Effector CD8-positive, alpha-beta T cell (primary cell): ENCODE measurements around the gene FAAP100.

Experiments used
- DNase-seq: peaks from one replicate; lab custom pipeline; 2025; lab: John Stamatoyannopoulos, UW

The FAAP100 gene

DNA sequence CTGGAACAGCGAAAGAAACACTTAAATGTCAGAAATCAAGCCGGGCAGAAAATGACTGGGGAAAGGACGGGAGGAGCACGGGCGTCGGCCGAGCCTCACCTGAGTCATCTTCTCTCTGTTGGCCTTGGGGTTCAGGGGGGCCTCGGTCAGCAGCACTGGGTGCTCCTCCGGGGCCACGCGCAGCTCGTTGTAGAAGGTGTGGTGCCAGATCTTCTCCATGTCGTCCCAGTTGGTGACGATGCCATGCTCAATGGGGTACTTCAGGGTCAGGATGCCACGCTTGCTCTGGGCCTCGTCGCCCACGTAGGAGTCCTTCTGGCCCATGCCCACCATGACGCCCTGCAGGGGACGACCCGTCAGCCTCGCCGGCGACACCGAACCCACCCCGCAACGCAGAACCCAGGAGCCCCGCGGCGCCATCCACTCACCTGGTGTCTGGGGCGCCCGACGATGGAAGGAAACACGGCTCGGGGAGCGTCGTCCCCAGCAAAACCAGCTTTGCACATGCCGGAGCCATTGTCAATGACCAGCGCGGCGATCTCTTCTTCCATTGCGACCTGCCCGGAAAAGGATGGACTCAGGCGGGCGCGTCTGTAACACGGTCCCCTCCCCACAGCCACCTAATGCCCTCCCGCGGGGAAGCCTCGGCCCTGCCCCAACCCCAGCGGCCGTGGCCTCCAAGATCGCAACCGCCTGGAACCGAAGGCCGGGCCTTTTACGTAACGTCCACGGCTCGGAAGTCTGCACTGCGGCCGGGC lies 40.2 kb downstream of the FAAP100 start:
- no peak for DNase-seq

GRCh38 chr17:81511554-81511803 lies 40.7 kb downstream of the FAAP100 start:
- DNase-seq, result no peak

GRCh38 chr17:81510785-81511553 lies 41.2 kb downstream of the FAAP100 start:
- DNase-seq, result peak; percentile 16

DNA sequence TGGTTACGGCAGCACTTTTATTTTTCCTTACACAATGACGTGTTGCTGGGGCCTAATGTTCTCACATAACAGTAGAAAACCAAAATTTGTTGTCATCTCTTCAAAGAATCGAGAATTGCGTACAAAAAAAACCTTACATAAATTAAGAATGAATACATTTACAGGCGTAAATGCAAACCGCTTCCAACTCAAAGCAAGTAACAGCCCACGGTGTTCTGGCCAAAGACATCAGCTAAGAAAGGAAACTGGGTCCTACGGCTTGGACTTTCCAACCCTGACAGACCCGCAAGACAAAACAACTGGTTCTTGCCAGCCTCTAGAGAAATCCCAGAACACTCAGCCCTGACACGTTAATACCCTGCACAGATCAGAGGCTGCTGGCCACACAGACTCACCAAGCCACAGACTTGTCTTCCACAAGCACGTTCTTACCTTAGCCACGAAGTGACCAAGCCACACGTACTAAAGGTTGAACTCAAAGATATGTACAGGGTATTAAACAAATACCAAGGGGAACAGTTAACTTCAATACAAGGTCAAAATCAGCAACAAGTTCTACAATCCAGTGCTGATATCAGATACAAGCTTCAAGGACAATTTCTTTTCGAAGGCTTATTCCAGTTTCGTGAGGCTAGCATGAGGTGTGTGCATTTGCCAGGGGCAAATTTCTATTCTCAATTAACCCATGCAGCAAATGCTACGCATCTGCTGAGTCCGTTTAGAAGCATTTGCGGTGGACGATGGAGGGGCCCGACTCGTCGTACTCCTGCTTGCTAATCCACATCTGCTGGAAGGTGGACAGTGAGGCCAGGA lies 42.0 kb downstream of the FAAP100 start:
- DNase-seq, result no peak

GRCh38 chr17:81509207-81509971 lies 42.8 kb downstream of the FAAP100 start:
- DNase-seq, result no peak

- no peak for DNase-seq
Observed at GRCh38 chr17:81508639-81509206, 43.4 kb downstream of the FAAP100 start.

DNA sequence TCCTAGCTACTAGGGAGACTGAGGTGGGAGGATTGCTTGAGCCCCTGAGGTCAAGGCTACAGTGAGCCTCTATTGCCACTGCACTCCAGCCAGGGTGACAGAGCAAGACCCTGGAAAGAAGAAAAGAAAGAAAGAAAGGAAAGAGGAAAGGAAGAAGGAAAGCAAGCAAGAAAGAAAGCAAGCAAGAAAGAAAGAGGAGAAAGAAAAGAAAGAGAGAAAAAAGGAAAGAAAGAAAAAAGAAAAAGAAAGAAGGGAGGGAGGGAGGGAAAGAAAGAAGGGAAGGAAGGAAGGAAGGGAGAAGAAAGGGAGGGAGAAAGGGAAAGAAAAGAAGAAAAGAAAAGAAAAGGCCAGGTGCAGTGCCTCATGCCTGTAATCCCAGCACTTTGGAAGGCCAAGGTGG lies 48.5 kb downstream of the FAAP100 start:
- DNase-seq, result no peak

DNA sequence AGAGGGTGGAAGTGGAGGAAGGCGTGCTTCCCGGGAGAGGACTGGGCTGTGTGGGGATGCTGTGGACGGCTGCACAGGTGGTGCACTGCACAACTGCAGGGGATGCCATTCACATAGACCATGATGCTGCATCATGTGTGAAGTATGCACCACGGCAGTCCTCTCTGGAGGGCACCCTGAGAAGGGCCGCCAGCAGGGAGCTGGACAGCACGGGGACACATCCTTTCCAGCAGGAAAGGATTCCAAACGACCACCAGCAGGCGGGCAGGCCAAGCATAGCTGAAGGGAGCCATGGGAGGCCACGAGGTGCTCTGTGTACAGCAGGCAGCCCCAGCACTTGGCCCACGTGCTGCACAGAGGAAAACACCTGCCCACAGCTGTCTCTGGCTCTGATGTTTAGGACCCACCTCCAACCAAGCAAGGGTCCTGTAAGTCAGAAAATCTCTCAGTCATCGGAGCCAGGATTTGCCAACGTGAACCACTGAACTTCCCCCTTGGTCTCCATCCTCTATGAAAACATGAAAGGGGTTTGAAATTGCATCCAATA lies 49.6 kb downstream of the FAAP100 start:
- DNase-seq, result no peak

- no peak for DNase-seq
Observed at GRCh38 chr17:81500047-81500446, 52.1 kb downstream of the FAAP100 start.

DNA sequence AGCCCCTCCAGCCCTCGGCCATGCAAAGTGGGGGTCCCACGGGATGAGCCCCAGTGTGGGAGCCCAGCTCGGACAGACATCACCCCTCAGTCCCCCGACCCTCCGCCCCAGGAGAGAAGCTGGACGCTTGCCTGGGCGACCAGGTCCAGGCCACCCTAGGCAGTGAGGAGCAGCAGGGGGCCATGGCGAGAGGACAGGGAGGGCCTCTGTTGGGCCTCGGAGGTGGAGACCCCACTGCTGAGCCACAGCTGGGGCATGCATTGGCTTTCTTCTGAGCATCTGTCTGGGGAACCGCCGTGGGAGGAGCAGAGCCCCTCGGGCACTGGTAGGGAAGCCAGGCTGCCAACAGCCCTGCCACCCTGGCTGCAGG lies 52.6 kb downstream of the FAAP100 start:
- DNase-seq, result no peak

GRCh38 chr17:81498953-81499600 lies 53.1 kb downstream of the FAAP100 start:
- no peak for DNase-seq

DNA sequence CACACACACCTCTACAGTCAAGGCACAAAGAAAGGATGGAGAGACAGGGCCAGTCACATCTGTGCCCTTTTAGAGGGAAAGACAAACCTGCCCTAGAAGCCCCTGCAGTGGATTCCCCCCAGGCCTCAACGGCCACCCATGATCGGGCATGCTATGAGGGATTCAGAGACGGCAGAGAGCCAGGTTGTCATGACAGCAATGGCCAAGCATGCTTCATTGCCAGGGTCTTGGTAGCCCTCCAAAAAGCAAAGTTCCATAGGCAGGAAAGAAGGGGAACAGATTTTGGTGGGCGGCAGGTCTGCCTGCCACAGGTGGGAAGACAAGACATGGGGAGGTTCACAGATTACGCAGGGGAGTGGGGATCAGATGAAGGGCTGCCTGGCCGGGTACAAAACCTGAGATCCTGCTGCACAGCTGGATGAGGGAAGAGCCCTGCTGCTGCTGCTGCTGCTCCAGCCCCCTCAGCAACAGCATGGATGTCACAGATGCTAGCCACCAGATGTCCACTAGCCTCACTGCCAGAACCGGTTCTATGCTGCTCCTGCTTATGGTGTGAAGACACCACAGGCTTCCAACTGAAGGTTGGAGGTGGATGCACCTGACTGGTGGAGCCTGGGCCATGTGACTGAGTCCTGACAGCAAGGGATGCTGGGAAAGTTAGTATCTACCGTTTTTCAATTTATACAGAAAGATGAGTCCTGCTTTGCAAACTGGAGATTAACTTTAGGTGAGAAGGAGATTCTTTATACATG lies 57.4 kb downstream of the FAAP100 start:
- DNase-seq, result no peak

DNA sequence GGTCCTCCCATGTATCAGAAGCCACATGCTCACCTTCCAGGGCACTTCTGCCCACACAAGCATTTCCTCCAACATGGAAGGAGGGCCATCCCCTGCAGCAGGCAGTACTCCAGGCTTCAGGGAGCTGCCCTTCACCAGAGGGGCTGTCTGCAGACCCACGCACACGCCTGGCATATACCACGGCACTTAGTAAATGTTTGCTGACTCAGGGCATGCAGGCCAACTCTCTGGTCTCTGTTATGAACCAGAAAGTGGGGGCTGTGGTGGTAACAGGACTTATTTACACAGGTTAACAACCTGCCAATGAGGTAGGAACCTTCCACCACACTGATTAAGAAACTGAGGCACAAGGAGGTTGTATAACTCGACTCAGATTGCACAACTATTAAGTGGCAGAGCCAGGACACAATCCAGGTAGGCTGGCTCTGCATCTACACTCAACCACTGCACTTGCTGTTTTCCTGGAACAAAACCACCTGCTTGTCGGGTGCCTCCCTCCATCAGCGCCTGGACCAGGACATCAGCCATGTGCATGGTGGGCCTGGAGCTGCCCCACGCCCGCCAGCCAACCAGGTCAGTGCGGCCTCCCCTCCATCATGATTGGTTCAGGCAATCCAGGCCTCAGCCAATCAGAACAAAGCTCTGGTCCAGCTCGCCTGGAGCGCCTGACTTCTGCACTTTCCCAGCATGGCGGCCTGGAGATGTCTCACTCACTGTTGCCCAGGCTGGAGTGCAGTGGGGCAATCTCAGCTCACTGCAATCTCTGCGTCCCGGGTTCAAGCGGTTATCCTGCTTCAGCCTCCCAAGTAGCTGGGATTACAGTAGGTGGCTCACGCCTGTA lies 58.7 kb downstream of the FAAP100 start:
- no peak for DNase-seq

- no peak for DNase-seq
Observed at GRCh38 chr17:81492706-81493105, 59.4 kb downstream of the FAAP100 start.

DNA sequence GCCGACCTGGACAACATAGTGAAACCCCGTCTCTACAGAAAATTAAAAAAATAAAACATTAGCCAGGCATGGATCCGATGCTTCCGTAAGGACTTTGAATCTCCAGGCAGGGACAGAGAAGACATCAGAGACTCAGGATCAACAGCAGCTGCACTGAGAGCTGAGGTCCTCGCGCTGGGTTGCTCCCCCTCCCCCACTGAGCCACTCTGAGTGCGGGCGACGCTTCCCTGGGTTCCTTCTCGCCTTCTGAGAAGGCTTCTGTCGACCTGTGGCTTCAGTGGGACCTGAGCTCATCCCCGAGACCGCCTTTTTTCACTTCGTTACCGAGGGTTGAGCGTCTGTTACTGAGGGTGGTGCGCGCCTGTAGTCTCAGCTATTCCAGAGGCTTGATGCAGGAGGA lies 60.0 kb downstream of the FAAP100 start:
- no peak for DNase-seq

- DNase-seq, result no peak
Observed at GRCh38 chr17:81491761-81492160, 60.4 kb downstream of the FAAP100 start.

- DNase-seq, result no peak
Observed at GRCh38 chr17:81491181-81491581, 61.0 kb downstream of the FAAP100 start.

- no peak for DNase-seq
Observed at GRCh38 chr17:81489998-81490992, 61.9 kb downstream of the FAAP100 start.
